ENCODE data around the gene ZDHHC22.
"Not testable (repeated sequence)": the region's sequence is repeated elsewhere in the genome, so short reads cannot be mapped to it uniquely, and the experiment has no call there.

Gene ZDHHC22

DNA sequence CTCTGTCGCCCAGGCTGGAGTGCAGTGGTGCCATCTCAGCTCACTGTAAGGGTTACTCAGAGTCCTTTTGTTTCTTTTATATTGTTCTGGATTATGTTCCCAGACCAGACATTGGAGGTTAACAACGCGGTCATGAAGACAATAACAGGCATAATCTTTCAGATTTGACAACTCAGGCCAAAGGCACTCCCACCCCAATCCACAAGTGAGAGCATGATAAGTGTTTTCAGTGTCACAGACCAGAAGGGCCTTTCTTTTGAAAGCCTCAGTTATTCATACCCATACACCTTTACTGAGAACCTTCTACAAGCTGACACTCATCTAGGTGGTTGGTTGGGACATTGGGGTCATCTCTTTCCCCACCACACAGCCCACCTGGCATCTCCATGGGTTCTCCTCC, 37.1 kb upstream of the ZDHHC22 start:
- Histone ChIP-seq H3K27ac (no peak overlapping the region), H3K36me3 (replicated peaks) (no peaks in the 10 kb centered on the region), H3K27me3 (replicated peaks) (peaks cover 15% of the 10 kb centered on the region), H3K4me3 (ENCODE audit: low read depth, low read length) (no peak overlapping the region)
- TF ChIP-seq CTCF (IDR thresholded peaks at IDR 0.05; ENCODE audit: low read depth, low read length, missing control alignments): no peak
- DNase-seq: no peak
- in situ Hi-C loops (cut with HindIII; ENCODE audit: low pct_ligation_motif_present, low sequenced_read_pairs): no loop called here

DNA sequence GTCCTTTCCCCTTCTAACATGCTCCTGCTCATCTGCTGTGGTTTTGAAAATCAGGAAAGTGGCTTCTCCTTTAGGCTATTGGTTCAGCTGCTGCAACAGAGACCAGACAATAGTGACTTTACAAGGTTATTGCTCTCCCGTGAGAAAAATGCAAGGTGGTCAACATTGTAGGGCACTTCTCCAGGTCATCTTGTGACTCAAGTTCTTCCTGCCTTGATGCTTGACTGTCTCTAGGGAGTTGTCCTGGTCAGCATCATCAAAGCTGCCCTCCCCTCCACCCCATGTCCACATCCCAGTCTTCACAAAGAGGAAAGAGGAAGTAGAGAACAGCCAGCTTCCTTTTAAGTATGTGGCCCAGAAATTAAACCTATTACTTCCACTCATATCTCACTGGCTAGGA, 36.1 kb upstream of the ZDHHC22 start:
- DNase-seq: no peak
- in situ Hi-C loops (cut with HindIII; ENCODE audit: low pct_ligation_motif_present, low sequenced_read_pairs): no loop called here
- Histone ChIP-seq H3K27me3 (replicated peaks) (peaks cover 14% of the 10 kb centered on the region), H3K27ac (no peak overlapping the region), H3K36me3 (replicated peaks) (no peaks in the 10 kb centered on the region), H3K4me3 (ENCODE audit: low read depth, low read length) (no peak overlapping the region)
- TF ChIP-seq CTCF (IDR thresholded peaks at IDR 0.05; ENCODE audit: low read depth, low read length, missing control alignments): no peak

DNA sequence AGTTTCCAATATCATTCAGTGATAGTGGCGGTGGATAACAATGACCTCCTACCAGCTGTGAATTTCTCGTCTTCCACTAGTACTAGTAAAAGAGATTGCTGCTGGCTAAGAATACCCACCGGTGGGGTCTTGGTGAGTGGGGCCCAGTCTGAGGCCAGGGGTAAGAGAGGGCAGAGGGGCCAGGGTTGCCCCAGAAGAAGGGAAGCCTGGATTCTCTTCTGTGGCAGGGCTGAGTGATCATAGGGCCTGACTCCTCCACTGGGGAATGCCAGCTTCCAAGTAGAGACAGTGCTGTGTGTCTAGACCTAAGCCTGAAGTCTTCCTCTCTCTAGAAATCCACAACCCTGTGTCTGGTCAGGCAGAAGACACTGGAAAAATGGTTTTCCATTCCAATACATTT, 34.3 kb upstream of the ZDHHC22 start:
- DNase-seq: no peak
- no peak for TF ChIP-seq CTCF (IDR thresholded peaks at IDR 0.05; ENCODE audit: low read depth, low read length, missing control alignments)
- no peaks in the 10 kb centered on the region for H3K36me3 ChIP-seq (replicated peaks)
- in situ Hi-C loops (cut with HindIII; ENCODE audit: low pct_ligation_motif_present, low sequenced_read_pairs): no loop called here
- no peak overlapping the region for H3K27ac ChIP-seq
- H3K4me3 ChIP-seq (ENCODE audit: low read depth, low read length): no peak overlapping the region
- H3K27me3 ChIP-seq (replicated peaks): no peaks in the 10 kb centered on the region

GRCh38 chr14:77173911-77174617, 32.5 kb upstream of the ZDHHC22 start:
- H3K4me3 ChIP-seq (ENCODE audit: low read depth, low read length); in situ Hi-C loops (cut with HindIII; ENCODE audit: low pct_ligation_motif_present, low sequenced_read_pairs); H3K27ac ChIP-seq; H3K27me3 ChIP-seq (replicated peaks); DNase-seq; H3K36me3 ChIP-seq (replicated peaks): not testable (repeated sequence)

- Histone ChIP-seq H3K27ac (no peak overlapping the region), H3K4me3 (ENCODE audit: low read depth, low read length) (no peak overlapping the region), H3K36me3 (replicated peaks) (no peaks in the 10 kb centered on the region), H3K27me3 (replicated peaks) (no peaks in the 10 kb centered on the region)
- no peak for TF ChIP-seq CTCF (IDR thresholded peaks at IDR 0.05; ENCODE audit: low read depth, low read length, missing control alignments)
- in situ Hi-C loops (cut with HindIII; ENCODE audit: low pct_ligation_motif_present, low sequenced_read_pairs): no loop called here
- DNase-seq: no peak
These were observed 31.3 kb upstream of the ZDHHC22 start for GRCh38 chr14:77172916-77173315.

- no peak for DNase-seq
- H3K4me3 ChIP-seq (ENCODE audit: low read depth, low read length): no peak overlapping the region
- H3K36me3 ChIP-seq (replicated peaks): no peaks in the 10 kb centered on the region
- in situ Hi-C loops (cut with HindIII; ENCODE audit: low pct_ligation_motif_present, low sequenced_read_pairs): no loop called here
- no peak for TF ChIP-seq CTCF (IDR thresholded peaks at IDR 0.05; ENCODE audit: low read depth, low read length, missing control alignments)
- H3K27ac ChIP-seq: no peak overlapping the region
- no peaks in the 10 kb centered on the region for H3K27me3 ChIP-seq (replicated peaks)
These were observed 28.5 kb upstream of the ZDHHC22 start for GRCh38 chr14:77170045-77170444.

Measured in brain microvascular endothelial cell (primary cell).